HL-60/S4 treated with phorbol 12-myristate 13-acetate at 8.2 ng/mL for 4 days and 3 days (cell line): Measurements from ENCODE around the gene THUMPD3.

Source experiments
- in situ Hi-C: fragments of 300-500 bp; cut with MboI; formaldehyde crosslinking; loops from 2 replicates; pipeline ENCODE4 v1.15.0; 2022; ENCODE audit warnings: low sequenced_read_pairs

The THUMPD3 gene

DNA sequence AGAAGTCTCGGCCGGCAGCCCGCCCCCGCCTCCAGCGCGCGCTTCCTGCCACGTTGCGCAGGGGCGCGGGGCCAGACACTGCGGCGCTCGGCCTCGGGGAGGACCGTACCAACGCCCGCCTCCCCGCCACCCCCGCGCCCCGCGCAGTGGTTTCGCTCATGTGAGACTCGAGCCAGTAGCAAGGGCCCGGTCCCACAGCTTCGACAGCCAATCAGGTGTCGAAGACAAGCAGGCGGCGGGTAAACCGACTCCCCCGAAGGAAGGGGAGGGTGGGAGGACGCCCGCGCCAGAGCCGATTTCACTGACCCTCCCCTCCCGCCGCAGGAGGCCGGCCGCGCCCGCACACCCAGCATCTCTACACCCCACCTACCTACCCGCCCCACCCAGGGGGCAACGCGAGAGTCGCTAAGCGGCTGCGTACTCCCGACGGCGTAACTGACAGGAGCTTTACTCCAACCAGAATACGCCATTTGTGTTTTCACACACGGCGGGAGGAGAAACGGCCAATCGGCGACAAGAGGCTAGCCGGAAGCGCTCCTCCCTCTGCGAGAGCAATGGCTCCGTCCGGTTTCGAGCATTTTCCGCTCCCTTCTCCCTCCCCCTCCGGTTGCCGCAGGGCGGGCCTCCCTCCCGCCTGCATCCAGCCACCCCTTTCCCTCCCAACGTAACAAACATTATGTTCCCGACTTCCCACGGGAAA, 33.9 kb downstream of the THUMPD3 start:
- in situ Hi-C loops = no loop called here

DNA sequence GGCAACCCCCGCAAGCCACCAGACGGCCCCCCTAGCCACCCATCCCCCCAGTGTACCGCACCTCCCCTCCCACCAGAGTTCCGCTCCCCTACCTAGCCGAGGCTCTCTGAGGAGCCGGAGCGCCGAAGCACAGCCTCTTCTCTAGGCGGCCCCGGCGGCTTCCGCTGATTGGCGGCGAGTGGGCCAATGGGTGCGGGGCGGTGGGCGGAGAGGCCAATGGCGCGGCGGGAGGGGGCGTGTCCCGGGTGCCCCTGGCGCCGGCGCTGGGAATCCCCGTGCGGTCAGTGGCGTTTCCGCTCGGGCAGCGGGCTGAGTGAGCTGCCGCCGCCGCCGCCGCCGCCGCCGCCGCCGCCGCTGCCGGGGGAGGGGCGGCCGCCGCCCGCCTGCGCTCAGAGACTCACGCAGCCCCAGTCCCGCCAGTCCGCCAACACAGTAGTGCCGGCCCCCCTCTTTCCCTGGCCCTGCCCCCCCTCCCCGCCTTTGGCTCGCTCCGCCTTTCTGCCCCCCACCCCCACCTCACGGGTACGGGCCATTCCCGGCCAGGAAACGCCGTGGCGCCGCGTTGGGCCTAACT, 34.6 kb downstream of the THUMPD3 start, which contains the start of gene SETD5:
SETD5 (plus strand) TSS at position 284 of the 574 bp plus-strand sequence. CDS start 31,324 bp downstream, outside the sequence.
- in situ Hi-C loops = no loop called here

DNA sequence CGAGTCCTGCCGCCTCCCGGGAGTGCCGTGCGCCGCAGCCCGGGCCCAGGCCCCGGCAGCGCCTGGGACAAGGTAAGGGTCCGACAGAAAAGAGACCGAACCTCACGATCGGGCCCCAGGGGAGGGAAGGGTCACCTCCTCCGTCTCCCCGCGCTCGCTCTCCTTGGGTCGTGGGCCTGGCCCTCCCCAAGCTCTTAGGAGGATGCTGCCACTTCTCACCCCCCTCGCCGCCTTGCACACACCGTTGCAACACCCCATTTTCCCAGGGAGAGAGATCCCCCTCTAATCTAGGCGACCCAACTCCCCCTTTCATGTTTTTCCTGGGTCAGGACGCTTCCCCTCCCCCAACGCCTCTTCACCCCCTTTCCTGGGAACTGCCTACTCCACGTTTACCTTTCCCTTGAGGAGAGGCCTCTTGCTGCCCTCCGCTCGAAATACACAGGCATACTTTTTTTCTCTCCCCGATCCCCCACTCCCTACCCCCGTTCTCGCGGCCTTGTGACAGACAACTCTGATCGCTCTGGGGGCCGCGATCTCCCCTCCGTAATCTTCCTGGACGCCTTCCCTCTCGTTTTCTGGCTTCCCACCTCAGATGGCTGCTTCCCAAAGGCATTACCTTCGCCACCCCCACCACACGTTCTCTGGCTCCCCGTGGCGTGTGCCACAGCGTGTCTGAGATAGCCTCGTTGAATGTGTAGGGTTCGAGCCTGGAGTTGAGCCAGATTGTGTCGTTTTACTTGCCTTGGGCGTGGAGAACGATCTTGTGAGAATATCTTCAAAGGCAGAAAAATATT, 35.2 kb downstream of the THUMPD3 start:
- in situ Hi-C loops = no loop called here

DNA sequence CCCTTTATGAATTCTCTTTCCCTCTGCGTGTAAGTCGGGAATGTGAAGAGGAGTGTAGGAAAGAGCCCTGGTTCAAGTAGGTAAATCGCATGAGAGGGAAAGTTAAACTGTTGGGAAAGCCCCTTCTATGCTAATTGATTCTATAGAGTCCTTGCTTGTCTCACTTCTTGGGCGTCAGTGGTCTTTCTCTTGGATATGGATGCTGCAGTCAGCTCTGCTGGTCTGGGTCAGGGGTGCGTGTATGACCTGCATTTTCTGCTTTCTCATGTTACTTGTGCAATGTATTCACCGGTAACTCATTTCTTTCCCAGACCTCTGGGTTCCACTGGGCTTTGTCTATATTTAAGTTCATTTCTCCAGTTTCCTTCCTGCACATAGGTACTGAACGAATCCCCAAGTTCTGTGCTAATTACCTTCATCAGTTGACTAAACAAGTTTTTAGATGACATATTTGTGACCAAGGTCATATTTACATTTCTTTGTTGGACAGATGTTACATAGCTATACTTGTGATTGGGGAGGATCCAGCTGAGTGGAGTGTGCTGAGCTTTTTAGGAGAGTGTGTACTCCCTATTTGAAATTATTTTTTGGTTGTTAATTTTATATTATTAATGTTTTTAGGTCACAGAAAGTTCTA, 36.0 kb downstream of the THUMPD3 start:
- in situ Hi-C loops = no loop called here

DNA sequence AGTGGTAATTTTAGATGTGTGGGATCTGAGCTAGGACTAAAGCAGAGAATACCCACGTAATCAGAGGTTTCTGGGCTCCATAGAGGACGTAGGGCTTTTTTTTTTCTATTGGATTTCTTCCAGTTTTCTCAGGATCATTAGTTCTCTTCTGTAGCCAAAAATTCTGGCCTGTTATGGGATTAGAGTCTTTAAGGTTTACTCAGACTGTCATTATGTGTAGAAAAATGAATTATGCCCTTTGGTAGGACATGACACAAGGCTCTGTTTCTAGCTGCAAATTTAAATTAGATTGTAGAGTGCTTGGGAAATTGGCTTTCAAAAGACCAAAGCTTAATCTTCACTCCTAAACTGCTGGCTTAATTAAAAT, 36.5 kb downstream of the THUMPD3 start:
- in situ Hi-C loops = no loop called here

DNA sequence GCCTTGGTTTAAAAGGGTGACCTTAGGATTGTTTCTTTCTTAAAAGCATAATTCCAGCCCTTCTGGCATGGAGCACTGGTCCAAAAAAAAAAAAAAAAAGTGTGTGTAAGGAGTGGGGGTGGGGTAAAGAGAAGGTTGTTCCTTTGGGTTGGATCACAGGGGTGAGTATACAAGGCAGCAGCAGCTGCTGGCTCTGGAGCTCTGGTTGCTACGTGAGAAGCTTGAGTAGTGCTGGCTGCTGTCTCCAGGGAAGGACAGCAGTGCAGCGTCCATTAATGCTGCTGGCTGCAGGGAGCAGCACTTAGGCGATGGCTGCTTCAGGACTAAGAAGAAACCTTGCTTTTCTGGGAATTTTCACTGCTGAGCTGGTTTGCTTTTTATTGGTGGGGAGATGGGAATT, 36.9 kb downstream of the THUMPD3 start:
- in situ Hi-C loops = no loop called here

DNA sequence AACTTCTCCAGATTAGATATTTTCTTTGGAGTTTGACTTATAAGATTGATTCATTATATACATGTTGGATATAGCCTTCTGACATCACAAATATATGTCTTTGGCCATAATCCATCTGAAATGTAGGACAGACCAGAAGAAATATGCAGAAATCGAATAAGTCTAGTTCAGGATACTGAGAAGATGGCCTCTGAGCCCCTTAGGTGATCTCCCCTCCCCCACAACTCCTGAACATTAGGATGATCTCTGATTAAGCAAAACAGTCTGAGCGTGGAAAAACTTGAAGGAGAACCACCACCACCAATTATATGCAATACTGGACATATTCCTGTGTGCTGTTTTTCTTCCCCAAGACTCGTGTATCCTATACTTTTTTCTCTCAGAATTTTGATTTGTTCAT, 37.8 kb downstream of the THUMPD3 start:
- in situ Hi-C loops = no loop called here

DNA sequence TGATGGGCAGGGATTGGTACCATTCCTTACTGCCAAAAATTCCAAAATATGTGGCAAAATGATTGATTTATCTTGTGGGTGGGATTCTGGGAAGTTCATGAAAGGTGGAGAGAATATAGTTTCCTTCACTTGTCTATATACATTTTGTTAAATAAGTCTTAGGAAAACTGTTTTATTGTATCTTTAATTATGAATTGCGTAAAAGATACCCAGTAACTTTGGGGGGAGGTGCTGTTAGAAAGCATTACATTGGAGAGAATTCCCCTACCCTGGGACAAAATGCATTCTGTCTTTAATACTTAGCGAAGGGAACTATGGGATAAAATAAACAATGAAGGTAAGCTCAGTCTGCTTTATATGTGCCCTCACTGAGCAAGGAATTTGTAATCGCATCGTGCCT, 39.1 kb downstream of the THUMPD3 start:
- in situ Hi-C loops = no loop called here

DNA sequence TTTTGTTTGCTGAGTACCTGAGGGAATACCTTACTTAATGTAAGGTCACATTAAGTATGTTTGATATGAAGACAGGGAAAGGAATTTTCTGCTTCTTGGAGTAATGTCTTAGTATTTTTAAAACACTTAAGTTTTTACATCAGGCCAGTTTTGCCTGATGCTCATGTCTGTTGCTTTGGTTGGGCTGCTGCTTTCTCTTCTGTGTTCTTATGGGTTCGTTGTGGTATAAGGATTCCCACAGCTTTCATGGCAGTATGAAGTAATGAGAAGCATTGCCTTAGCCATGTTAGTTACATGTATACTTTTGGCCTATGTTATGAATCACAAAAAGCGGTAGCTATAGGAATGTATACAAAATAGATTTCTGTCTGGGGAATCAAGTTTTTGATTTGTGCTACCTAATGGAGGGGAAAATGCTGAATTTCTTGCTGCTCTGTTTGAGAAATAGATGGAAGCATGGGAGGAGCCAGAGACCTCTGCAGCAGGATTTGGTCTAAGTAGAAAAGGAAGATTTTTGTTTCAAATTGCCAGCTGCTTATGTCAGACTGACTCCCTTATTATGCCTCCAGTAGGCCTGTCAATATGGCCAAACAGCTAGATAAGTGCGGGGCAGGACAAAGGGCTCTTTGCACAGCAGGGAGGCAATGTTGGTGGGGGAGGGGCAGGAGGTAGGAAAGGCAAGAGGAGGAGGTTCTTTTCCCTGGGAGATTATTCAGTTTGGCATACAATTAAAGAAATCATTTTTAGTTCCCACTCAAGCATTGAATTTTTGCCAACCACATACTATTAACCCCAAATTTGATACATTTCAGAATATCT, 39.8 kb downstream of the THUMPD3 start:
- in situ Hi-C loops = no loop called here

DNA sequence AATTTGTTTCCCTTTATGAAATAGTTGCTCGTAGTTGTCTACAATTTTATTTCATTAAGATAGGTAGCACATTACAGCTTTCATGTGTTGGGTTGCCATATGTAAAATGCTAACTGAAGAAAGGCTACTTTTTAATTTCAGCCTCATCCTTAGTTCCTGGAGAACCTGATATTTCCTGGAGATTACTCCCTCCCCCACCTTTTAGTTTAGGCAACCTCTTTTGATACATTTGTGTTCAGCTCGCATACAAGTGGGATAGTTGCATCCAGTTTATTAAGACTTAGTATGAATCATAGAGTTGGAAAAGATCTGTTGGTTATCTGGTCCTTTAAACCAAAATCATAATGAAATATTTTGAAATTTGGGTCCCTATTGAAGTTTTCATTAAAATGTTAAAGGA, 40.6 kb downstream of the THUMPD3 start:
- in situ Hi-C loops = no loop called here

DNA sequence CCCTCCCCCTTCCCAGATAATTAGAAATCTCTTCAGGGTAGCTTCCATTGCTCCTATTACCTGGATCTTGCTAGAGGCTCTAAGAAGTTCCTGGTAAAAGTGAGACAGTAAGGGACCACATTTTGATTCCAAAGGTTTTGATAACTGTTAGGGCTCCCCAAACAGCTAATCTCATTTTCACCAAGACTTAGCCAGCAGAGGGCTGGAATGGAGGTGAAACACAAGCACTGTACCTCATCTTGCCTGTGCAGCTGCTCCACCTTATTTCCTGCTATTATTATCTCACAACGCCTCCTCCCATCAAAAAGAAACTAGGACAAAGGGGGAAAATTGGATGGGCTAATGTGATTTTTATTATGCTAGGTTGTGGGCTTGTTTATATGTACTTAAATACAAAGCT, 41.8 kb downstream of the THUMPD3 start:
- in situ Hi-C loops = no loop called here

DNA sequence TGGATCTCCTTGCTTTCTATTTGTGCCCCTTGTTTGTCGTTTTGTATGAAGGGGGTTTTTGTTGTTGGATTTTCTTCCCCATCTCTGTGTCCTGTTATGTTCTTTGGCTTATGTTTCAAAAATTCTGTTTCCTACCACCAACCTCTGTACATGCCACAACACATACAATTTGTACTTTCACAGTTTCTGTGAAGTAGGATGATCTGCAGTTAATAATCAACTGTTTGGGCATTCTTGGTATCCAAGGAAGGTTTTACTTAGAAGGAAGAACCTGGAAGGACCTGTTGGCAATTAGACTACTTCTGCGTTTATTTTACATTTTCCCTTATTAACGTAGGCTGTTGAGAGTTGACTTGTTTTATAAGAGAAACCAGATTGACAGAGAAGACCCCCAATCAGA, 42.9 kb downstream of the THUMPD3 start:
- in situ Hi-C loops = no loop called here

DNA sequence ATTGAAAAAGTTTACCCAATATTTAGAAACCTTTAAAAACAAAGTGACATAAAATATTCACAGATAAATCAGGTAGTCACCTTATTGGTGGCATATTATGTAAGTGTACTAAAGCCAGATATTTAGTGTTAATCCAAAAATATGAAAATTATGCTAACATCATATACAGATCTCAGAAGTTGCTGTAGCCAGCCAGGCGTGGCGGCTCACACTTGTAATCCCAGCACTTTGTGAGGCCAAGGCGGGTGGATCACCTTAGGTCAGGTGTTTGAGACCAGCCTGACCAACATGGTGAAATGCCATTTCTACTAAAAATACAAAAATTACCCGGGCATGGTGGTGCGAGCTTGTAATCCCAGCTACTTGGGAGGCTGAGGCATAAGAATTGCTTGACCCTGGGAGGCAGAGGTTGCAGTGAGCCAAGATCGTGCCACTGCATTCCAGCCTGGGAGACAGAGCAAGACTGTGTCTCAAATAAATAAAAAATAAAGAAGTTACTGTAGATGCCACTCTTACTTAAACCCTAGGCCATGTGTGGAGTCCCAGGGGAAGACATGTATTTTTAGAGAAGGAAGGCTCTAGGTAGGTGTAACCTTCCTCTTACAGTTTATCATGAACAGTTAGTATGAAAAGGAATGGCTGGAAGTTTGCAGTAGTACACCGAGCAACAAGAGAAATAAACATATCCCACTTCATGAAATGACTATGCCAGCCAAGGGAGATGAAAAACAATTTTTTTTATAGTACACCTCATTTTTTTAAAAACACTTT, 44.2 kb downstream of the THUMPD3 start:
- in situ Hi-C loops = no loop called here

DNA sequence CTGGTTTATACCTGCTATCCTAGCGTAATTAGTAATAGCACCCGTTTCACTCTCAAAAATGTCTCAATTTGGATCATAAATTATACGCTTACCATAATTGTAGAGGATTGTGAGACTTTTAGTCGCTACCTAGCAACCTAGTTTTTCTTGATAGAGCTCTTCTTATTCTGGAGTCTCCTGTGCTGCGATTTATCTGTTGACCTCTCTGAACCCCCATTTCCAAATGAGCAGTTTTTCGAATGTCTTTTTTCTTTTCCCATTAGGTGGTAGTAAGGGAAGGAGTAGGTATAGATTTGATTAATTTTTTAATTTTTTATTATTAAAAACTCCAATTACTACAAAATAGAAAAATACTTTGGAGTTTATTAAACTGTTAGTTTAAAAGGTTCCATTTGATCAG, 45.2 kb downstream of the THUMPD3 start:
- in situ Hi-C loops = no loop called here

DNA sequence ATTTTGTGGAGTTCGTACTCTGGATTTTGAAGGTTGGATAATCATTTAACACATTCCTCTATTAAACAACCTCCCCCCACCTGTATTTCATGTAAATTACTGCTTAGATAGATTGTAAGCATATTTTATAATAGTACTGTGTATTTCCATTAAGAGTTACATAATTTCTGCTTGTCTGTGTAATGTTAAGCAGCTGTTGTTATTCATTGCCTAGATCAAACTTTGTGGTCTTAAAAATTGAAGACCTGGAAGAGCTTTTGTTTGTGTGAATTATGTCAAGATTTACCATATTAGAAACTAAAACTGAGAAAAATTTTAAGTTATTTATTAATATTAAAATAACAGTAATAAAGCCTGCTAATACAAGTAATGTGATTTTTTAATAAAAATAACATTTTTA, 45.7 kb downstream of the THUMPD3 start:
- in situ Hi-C loops = no loop called here

DNA sequence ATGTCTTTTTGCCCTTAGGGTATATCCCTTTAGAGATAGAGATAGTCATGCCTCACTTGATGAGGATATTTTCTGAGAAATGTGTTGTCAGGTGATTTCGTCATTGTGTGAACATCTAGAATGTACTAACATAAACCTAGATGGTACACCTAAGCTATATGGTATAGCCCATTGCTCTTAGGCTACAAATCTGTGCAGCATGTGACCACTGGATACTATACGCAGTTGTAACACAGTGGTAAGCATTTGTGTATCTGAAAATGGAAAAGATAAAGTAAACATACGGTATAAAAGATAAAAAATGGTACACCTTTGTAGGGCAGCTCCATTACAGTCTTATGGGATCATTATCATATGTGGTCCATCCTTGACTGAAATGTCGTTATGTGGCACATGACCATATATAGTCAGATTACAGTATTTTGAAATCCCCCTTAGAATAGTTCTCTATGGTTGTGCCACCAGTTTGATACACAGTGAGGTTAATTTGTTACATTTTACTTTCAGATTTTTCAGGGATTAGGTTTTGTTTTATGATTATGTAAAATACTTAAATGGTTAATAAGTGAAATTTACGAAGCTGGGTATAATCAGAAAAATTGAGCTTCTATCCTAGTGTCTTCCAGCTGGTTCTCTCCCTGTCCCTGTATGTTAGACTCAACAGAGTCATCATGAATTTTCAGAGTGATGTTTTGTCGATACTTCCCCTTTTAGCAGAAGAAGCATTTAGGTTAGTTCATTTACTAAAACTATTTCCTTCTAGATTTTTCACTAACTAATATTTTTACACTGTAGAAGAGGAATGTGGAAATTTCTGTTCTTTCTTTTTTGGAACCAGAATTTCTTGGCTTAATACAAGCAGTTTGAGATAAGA, 47.4 kb downstream of the THUMPD3 start:
- in situ Hi-C loops = no loop called here

DNA sequence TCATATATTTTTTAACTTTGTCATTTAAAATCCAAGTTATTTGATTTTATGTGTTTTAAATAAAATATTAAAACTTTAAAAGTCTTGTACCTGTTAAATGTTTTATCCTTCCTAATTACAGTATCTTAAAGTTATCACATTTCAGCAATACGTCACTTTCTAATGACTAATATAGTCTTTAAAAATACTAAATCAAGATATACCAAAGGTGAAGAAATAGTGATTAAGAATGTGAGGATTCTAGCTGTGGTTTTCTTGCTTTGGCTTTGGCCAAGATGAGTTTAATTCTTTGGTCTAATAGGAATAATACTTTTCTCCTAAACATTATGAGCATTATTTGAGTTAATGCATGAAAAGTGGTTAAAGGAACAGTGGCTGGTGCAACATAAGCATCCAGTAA, 48.4 kb downstream of the THUMPD3 start:
- in situ Hi-C loops = no loop called here

DNA sequence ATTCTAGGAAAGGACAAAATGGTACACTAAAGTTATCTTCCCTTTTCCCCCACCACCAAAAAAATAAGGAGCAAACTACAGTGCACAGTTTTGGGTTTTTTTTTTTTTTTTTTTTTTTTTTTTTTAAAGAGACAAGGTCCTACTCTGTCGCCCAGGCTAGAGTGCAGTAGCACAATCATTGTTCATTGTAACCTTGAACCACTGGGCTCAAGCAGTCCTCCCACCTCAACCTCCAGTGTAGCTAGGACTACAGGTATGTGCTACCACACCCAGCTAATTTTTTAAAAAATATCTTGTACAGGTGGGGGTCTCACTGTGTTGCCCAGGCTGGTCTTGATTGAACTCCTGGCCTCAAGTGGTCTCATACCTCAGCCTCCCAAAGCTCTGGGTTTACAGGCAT, 49.4 kb downstream of the THUMPD3 start:
- in situ Hi-C loops = no loop called here

DNA sequence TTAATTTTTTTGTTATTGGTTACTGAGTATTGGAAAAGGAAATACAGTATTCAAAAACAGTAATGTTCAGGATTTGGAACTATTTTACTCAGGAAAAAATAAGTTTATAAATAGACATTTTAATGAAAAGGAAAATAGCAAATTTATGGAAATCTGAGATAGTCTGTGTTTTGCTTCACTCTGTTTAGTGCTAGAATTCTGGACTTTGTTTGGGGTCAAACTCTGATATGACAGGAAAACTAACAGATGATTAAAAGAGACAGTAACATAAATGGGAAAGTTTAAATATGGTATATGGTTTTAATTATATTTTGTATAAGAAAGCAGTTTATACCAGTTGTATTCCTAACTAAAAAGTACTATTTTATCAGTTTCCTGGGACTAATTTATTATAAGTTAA, 52.0 kb downstream of the THUMPD3 start:
- in situ Hi-C loops = no loop called here
